Right atrium auricular region (tissue), 2 donors: ENCODE data around the gene TLL1. TPM values are rescaled to one million over a fixed set of nuclear protein-coding genes. Genes with fewer than 3 reads are reported as not detected.

Source experiments
- DNase-seq: peaks from one replicate; pipeline ENCODE4 v3.0.0-alpha.2; 2019; ENCODE audit warnings: low spot score
- H3K27ac ChIP-seq, 2 donors: fragments of 200-600 bp; sonication (generic); 1 replicate in 1 of 2; 2 replicates in 1 of 2; pipeline ENCODE4 v1.5.1; 2016 to 2019
- H3K27me3 ChIP-seq, 2 donors: fragments of 200-600 bp; sonication (generic); one replicate each; pipeline versions ENCODE4 v1.5.1 to v1.6.0; 2017 to 2019
- H3K36me3 ChIP-seq: fragments of 200-600 bp; sonication (generic); one replicate; pipeline ENCODE4 v1.5.1; 2016
- H3K4me1 ChIP-seq, 2 donors: fragments of 200-600 bp; sonication (generic); one replicate each; pipeline versions ENCODE4 v1.5.1 to v1.6.0; 2017 to 2019
- H3K4me3 ChIP-seq, 2 donors: fragments of 200-600 bp; sonication (generic); 1 replicate in 1 of 2; 2 replicates in 1 of 2; pipeline ENCODE4 v1.5.1; 2017 to 2019; ENCODE audit warnings: mild to moderate bottlenecking in 1 of 2, moderate library complexity in 1 of 2
- H3K9me3 ChIP-seq, 2 donors: fragments of 200-600 bp; sonication (generic); one replicate each; pipeline ENCODE4 v1.5.1; 2019
- CTCF ChIP-seq, 2 donors: fragments of 200-600 bp; sonication (generic); IDR thresholded peaks; one replicate each; pipeline ENCODE4 v1.5.1; 2019; ENCODE audit warnings: antibody characterized with exemption in 2 of 2
- total RNA-seq, 2 donors: library from RNA; depleted of rRNA; stranded (reverse); fragments of >200 nt; gene quantifications; one replicate each; pipeline ENCODE4 v1.1.0, GENCODE V29; 2016

TLL1 gene
- total RNA-seq, 2 donors from 2014 or later: 1.7 to 4.4 TPM

GRCh38 chr4:165964591-165964990, 91.6 kb downstream of the TLL1 start:
- Histone ChIP-seq H3K4me3 (no peak overlapping the region), H3K9me3 (peaks cover 0 to 20% of the 10 kb centered on the region in 2 donors), H3K27me3 (no peaks in the 10 kb centered on the region), H3K27ac (no peak overlapping the region), H3K36me3 (no peaks in the 10 kb centered on the region), H3K4me1 (no peaks in the 10 kb centered on the region)
- TF ChIP-seq CTCF (IDR thresholded peaks at IDR 0.05): no peak
- DNase-seq: no peak

- DNase-seq: no peak
- TF ChIP-seq CTCF (IDR thresholded peaks at IDR 0.05): no peak
Measured at GRCh38 chr4:165965503-165965902, 92.5 kb downstream of the TLL1 start.

GRCh38 chr4:165966833-165967232, 93.8 kb downstream of the TLL1 start:
- Histone ChIP-seq H3K27me3 (no peaks in the 10 kb centered on the region), H3K36me3 (no peaks in the 10 kb centered on the region), H3K4me1 (no peaks in the 10 kb centered on the region), H3K27ac (no peak overlapping the region), H3K4me3 (no peak overlapping the region), H3K9me3 (peaks cover 0 to 20% of the 10 kb centered on the region in 2 donors)
- TF ChIP-seq CTCF (IDR thresholded peaks at IDR 0.05): no peak
- DNase-seq: no peak

More at GRCh38 chr4:165965503-165965902, 92.5 kb downstream of the TLL1 start:
- Histone ChIP-seq H3K9me3 (peaks cover 0 to 20% of the 10 kb centered on the region in 2 donors), H3K4me1 (no peaks in the 10 kb centered on the region), H3K27ac (no peak overlapping the region), H3K4me3 (no peak overlapping the region), H3K36me3 (no peaks in the 10 kb centered on the region), H3K27me3 (no peaks in the 10 kb centered on the region)

- Histone ChIP-seq H3K9me3 (peaks cover 0 to 20% of the 10 kb centered on the region in 2 donors), H3K4me3 (no peak overlapping the region), H3K4me1 (no peaks in the 10 kb centered on the region), H3K27ac (no peak overlapping the region), H3K36me3 (no peaks in the 10 kb centered on the region), H3K27me3 (no peaks in the 10 kb centered on the region)
- no peak for TF ChIP-seq CTCF (IDR thresholded peaks at IDR 0.05)
- DNase-seq: no peak
Measured at GRCh38 chr4:165967486-165967885, 94.4 kb downstream of the TLL1 start.

GRCh38 chr4:165970703-165971420, 97.8 kb downstream of the TLL1 start:
- Histone ChIP-seq H3K9me3 (peaks cover 0 to 20% of the 10 kb centered on the region in 2 donors), H3K4me3 (no peak overlapping the region), H3K36me3 (no peaks in the 10 kb centered on the region), H3K4me1 (no peaks in the 10 kb centered on the region), H3K27ac (no peak overlapping the region), H3K27me3 (no peaks in the 10 kb centered on the region)
- DNase-seq: no peak
- no peak for TF ChIP-seq CTCF (IDR thresholded peaks at IDR 0.05)

- no peak overlapping the region for H3K27ac ChIP-seq
- no peak for TF ChIP-seq CTCF (IDR thresholded peaks at IDR 0.05)
- H3K4me3 ChIP-seq: no peak overlapping the region
- peaks cover 0 to 14% of the 10 kb centered on the region in 2 donors for H3K9me3 ChIP-seq
- H3K27me3 ChIP-seq: no peaks in the 10 kb centered on the region
- H3K36me3 ChIP-seq: no peaks in the 10 kb centered on the region
- DNase-seq: no peak
- no peaks in the 10 kb centered on the region for H3K4me1 ChIP-seq
Measured at GRCh38 chr4:165971446-165971845, 98.4 kb downstream of the TLL1 start.
